K562 (cell line): ENCODE results near the gene MARCKSL1. TPM values are rescaled to one million over a fixed set of nuclear protein-coding genes. Genes with fewer than 3 reads are reported as not detected.

Experiments
- ATAC-seq: fragments of 200-7000 bp; cut with Tn5 transposase; 3 replicates; pipeline ENCODE4 v1.9.1; 2020; ENCODE audit warnings: moderate library complexity
- BruUV-seq: library from RNA; stranded (reverse); fragments of 400-500 nt; replicated peaks from 2 replicates; lab custom pipeline; 2021; lab: Mats Ljungman, UMichigan
- CTCF ChIA-PET: fragments of 300-600 bp; formaldehyde crosslinking; extraction: SDS; loops from one replicate; lab custom pipeline; 2021; ENCODE audit warnings: low intra/inter-chr PET ratio; lab: Yijun Ruan, JAX
- POLR2A ChIA-PET: fragments of 300-600, 350-650 bp; sonication (Branson Sonifier 250); formaldehyde crosslinking; extraction: SDS; loops from one replicate; lab custom pipeline; 2021; ENCODE audit warnings: antibody characterized with exemption, inconsistent platforms; lab: Yijun Ruan, JAX
- DNase-seq, 4 experiments: peaks; one replicate each; pipeline versions ENCODE4 v3.0.0 to v3.0.0-alpha.2; 2011 to 2018; ENCODE audit warnings: low spot score in 3 of 4, mixed read lengths in 3 of 4; ENCODE audit errors: extremely low read depth in 1 of 4
- FAIRE-seq: peaks from 2 replicates; lab custom pipeline; 2011; peaks lifted over from hg19 to GRCh38; lab: Jason Lieb, UNC
- H2AFZ ChIP-seq: 2 replicates; pipeline ENCODE4 v1.6.0; 2011; ENCODE audit warnings: low read depth, low read length, control low read depth, inconsistent platforms
- H3K27ac ChIP-seq: fragments of 200-600 bp; 3 replicates; pipeline ENCODE4 v1.8.0; 2011; ENCODE audit warnings: low read depth, mild to moderate bottlenecking, control low read depth, inconsistent platforms, low read length, moderate library complexity, mixed read lengths; ENCODE audit errors: extremely low read depth
- H3K27me3 ChIP-seq, 2 experiments: fragments of 300-600 bp in 1 of 2; 2 replicates in 1 of 2; 3 replicates in 1 of 2; pipeline versions ENCODE4 v1.6.0 to v1.8.0; 2011; ENCODE audit warnings: inconsistent platforms in 2 of 2, low read length in 2 of 2, mild to moderate bottlenecking in 1 of 2, mixed read lengths in 1 of 2, moderate library complexity in 1 of 2; ENCODE audit not compliant: control insufficient read depth in 2 of 2, insufficient read depth in 2 of 2
- H3K36me3 ChIP-seq: fragments of 300-600 bp; 3 replicates; pipeline ENCODE4 v1.8.0; 2011; ENCODE audit warnings: mild to moderate bottlenecking, low read length, inconsistent platforms; ENCODE audit not compliant: control insufficient read depth, insufficient read depth
- H3K4me1 ChIP-seq, 2 experiments: fragments of 200-600 bp in 1 of 2; replicated peaks in 1 of 2; 2 replicates in 1 of 2; 3 replicates in 1 of 2; pipeline versions ENCODE4 v1.5.1 to v1.8.0; 2011; ENCODE audit warnings: inconsistent platforms in 2 of 2, low read length in 2 of 2, mild to moderate bottlenecking in 1 of 2, mixed read lengths in 1 of 2, moderate library complexity in 1 of 2; ENCODE audit not compliant: control insufficient read depth in 2 of 2, insufficient read depth in 2 of 2
- H3K4me2 ChIP-seq: 2 replicates; pipeline ENCODE4 v1.6.1; 2011; ENCODE audit warnings: low read length, control low read depth, inconsistent platforms, mixed read lengths; ENCODE audit not compliant: insufficient read depth
- H3K4me3 ChIP-seq: fragments of 200-600 bp; sonication (generic), shearing (Covaris generic); 2 replicates; pipeline ENCODE4 v1.5.1; 2016; ENCODE audit warnings: control low read depth, inconsistent platforms
- H3K79me2 ChIP-seq: fragments of 200-600 bp; 3 replicates; pipeline ENCODE4 v1.8.0; 2011; ENCODE audit warnings: low read length, inconsistent platforms; ENCODE audit not compliant: control insufficient read depth, insufficient read depth
- H3K9ac ChIP-seq, 2 experiments: 2 replicates each; pipeline versions ENCODE4 v1.6.0 to v1.6.1; 2011; ENCODE audit warnings: low read depth in 2 of 2, low read length in 2 of 2, control low read depth in 1 of 2, inconsistent platforms in 1 of 2, mild to moderate bottlenecking in 1 of 2, mixed read lengths in 1 of 2; ENCODE audit not compliant: insufficient read depth in 1 of 2
- H3K9me1 ChIP-seq: one replicate; pipeline ENCODE4 v1.6.0; 2011; ENCODE audit warnings: inconsistent platforms, mild to moderate bottlenecking, low read length, moderate library complexity; ENCODE audit not compliant: control insufficient read depth, insufficient read depth
- H3K9me3 ChIP-seq: replicated peaks from 2 replicates; pipeline ENCODE4 v1.5.1; 2011; ENCODE audit warnings: low read depth, low read length, inconsistent platforms; ENCODE audit not compliant: control insufficient read depth, insufficient read depth
- H4K20me1 ChIP-seq: replicated peaks from 2 replicates; pipeline ENCODE4 v1.6.1; 2011; ENCODE audit warnings: low read length, inconsistent platforms, mixed read lengths; ENCODE audit not compliant: control insufficient read depth, insufficient read depth
- NFRKB ChIP-seq: fragments of 450-650 bp; IDR thresholded peaks from 2 replicates; pipeline ENCODE4 v1.6.1; 2016; ENCODE audit warnings: low read depth
- SREBF1 ChIP-seq: fragments of 150-350 bp; IDR thresholded peaks from 2 replicates; pipeline ENCODE4 v1.6.1; 2014; ENCODE audit warnings: antibody characterized with exemption, low read depth, low read length, borderline replicate concordance
- ZNF282 ChIP-seq: sonication (generic); formaldehyde crosslinking; IDR thresholded peaks from 2 replicates; pipeline ENCODE4 v1.8.1; 2023; ENCODE audit warnings: missing genetic modification reagents
- ZNF707 ChIP-seq: fragments of 250-450 bp; sonication (Bioruptor Pico); conservative IDR thresholded peaks from 2 replicates; pipeline ENCODE4 v1.8.0; 2022; ENCODE audit warnings: inconsistent platforms, mild to moderate bottlenecking, moderate library complexity
- WGBS: fragments of 100-300 bp; shearing (Covaris generic); methylation state at CpG from one replicate; pipeline ENCODE4 v1.1.6; 2016; ENCODE audit warnings: low coverage, mixed read lengths; ENCODE audit not compliant: insufficient coverage; ENCODE audit errors: missing lambda C conversion rate; 5-methylcytosine and 5-hydroxymethylcytosine counted together
- in situ Hi-C: fragments of 300-500 bp; cut with MboI; formaldehyde crosslinking; loops from 4 replicates; pipeline ENCODE4 v1.15.0; 2018; ENCODE audit warnings: inconsistent platforms, mixed read lengths
- intact Hi-C: fragments of 100-400 bp; cut with micrococcal nuclease; formaldehyde crosslinking; loops from 2 replicates; pipeline ENCODE4 v1.14.2; 2022
- polyA plus RNA-seq, 8 experiments: library from polyadenylated mRNA; depleted of rRNA in 4 of 8; stranded (reverse) in 5 of 8; unstranded in 3 of 8; fragments of >200 nt; fragmentation: Nextera tagmentation in 2 of 8; fragmentation: Illumina TruSeq in 1 of 8; extraction: Ambion mirVana in 2 of 8; extraction: Trizol in 1 of 8; gene quantifications; 2 replicates each; pipeline versions ENCODE4 v1.2.1 to v1.2.3, GENCODE V29; 2011 to 2014; ENCODE audit warnings: inconsistent platforms in 1 of 8, missing spikeins in 1 of 8
- total RNA-seq, 7 experiments: library from RNA; depleted of rRNA in 6 of 7; stranded (reverse); fragments of >200 nt in 6 of 7; fragmentation: Illumina TruSeq in 2 of 7; extraction: Trizol in 2 of 7; gene quantifications; 2 replicates each; pipeline versions ENCODE4 v1.2.1 to v1.2.3, GENCODE V29; 2011 to 2021; ENCODE audit warnings: low replicate concordance in 1 of 7
- TF ChIP-seq, protein P1 (sequence below): sonication (generic); formaldehyde crosslinking; IDR thresholded peaks from 2 replicates; pipeline ENCODE4 v1.8.0; 2022; ENCODE audit warnings: mild to moderate bottlenecking, missing genetic modification reagents
- TF ChIP-seq, protein P2 (sequence below), 2 experiments: fragments of 450-650 bp; IDR thresholded peaks; 2 replicates each; pipeline ENCODE4 v1.6.1; 2016; ENCODE audit warnings: mild to moderate bottlenecking in 2 of 2, borderline replicate concordance in 1 of 2, low read depth in 1 of 2, moderate library complexity in 1 of 2

MARCKSL1 gene
- total and polyA plus RNA-seq, 9 of the 15 experiments (the other 6 are each of a cell fraction or from before 2014, with no cell fraction given) = 14.7 to 325 (median 155) TPM

DNA sequence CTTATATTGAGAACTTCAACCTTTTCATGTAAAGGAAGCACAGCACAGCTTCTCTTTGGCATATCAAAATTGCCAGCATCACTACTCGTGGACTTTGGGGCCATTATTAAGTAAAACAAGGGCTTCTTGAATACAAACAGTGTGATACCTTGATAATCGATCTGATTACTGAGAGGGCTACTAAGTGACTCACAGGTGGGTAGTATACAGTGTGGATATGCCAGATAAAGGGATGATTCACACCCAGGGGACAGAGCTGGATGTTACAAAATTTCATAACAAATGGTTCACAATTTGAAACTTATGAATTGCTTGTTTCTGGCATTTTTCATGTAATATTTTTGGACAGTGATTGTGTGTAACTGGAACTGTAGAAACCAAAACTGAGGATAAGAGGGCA, 28.7 kb downstream of the MARCKSL1 start:
- Histone ChIP-seq H3K4me1 (peaks cover 35 to 47% of the 10 kb centered on the region in 2 experiments), H4K20me1 (peaks cover 17% of the 10 kb centered on the region; the same call in 1 of the 2 replicates), H3K9me3 (peaks cover 4% of the 10 kb centered on the region; the same call in 1 of the 2 replicates), H3K4me3 (no peak overlapping the region), H3K27ac (peak overlapping the region; percentile 26; the same call in 2 of the 3 replicates), H3K36me3 (peaks cover 67% of the 10 kb centered on the region), H2AFZ (no peak overlapping the region), H3K27me3 (no peaks in the 10 kb centered on the region), H3K79me2 (peaks cover 83% of the 10 kb centered on the region), H3K9ac (peak overlapping the region in 1 of 2 experiments; percentile 4; a peak in 1 of 4 replicates), H3K4me2 (peak overlapping the region; percentile 15; the same call in 1 of the 2 replicates), H3K9me1 (peaks cover 3% of the 10 kb centered on the region)
- WGBS = 4% methylated on average over 2 of the region's 2 CpGs
- in situ Hi-C loops (no loop called here), intact Hi-C loops (no loop called here)
- peak; percentile 25; the same call in 2 of the 3 replicates for ATAC-seq
- TSS peak; percentile 10 for BruUV-seq
- peak; percentile 57 for FAIRE-seq
- DNase-seq = peak; percentile 40 to 63 (median 46)
- CTCF ChIA-PET = no interaction called here
- POLR2A ChIA-PET = interaction anchor here (1.0 to 8.1 kb wide), 7 partner anchors 11 to 74 kb away, joined by 3 to 50 read pairs (median 5); partner anchors contain the start of genes HDAC1 and MARCKSL1
- TF ChIP-seq SREBF1 = no peak
- TF ChIP-seq, protein P1, sequence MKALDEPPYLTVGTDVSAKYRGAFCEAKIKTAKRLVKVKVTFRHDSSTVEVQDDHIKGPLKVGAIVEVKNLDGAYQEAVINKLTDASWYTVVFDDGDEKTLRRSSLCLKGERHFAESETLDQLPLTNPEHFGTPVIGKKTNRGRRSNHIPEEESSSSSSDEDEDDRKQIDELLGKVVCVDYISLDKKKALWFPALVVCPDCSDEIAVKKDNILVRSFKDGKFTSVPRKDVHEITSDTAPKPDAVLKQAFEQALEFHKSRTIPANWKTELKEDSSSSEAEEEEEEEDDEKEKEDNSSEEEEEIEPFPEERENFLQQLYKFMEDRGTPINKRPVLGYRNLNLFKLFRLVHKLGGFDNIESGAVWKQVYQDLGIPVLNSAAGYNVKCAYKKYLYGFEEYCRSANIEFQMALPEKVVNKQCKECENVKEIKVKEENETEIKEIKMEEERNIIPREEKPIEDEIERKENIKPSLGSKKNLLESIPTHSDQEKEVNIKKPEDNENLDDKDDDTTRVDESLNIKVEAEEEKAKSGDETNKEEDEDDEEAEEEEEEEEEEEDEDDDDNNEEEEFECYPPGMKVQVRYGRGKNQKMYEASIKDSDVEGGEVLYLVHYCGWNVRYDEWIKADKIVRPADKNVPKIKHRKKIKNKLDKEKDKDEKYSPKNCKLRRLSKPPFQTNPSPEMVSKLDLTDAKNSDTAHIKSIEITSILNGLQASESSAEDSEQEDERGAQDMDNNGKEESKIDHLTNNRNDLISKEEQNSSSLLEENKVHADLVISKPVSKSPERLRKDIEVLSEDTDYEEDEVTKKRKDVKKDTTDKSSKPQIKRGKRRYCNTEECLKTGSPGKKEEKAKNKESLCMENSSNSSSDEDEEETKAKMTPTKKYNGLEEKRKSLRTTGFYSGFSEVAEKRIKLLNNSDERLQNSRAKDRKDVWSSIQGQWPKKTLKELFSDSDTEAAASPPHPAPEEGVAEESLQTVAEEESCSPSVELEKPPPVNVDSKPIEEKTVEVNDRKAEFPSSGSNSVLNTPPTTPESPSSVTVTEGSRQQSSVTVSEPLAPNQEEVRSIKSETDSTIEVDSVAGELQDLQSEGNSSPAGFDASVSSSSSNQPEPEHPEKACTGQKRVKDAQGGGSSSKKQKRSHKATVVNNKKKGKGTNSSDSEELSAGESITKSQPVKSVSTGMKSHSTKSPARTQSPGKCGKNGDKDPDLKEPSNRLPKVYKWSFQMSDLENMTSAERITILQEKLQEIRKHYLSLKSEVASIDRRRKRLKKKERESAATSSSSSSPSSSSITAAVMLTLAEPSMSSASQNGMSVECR = no peak
- TF ChIP-seq, protein P2, sequence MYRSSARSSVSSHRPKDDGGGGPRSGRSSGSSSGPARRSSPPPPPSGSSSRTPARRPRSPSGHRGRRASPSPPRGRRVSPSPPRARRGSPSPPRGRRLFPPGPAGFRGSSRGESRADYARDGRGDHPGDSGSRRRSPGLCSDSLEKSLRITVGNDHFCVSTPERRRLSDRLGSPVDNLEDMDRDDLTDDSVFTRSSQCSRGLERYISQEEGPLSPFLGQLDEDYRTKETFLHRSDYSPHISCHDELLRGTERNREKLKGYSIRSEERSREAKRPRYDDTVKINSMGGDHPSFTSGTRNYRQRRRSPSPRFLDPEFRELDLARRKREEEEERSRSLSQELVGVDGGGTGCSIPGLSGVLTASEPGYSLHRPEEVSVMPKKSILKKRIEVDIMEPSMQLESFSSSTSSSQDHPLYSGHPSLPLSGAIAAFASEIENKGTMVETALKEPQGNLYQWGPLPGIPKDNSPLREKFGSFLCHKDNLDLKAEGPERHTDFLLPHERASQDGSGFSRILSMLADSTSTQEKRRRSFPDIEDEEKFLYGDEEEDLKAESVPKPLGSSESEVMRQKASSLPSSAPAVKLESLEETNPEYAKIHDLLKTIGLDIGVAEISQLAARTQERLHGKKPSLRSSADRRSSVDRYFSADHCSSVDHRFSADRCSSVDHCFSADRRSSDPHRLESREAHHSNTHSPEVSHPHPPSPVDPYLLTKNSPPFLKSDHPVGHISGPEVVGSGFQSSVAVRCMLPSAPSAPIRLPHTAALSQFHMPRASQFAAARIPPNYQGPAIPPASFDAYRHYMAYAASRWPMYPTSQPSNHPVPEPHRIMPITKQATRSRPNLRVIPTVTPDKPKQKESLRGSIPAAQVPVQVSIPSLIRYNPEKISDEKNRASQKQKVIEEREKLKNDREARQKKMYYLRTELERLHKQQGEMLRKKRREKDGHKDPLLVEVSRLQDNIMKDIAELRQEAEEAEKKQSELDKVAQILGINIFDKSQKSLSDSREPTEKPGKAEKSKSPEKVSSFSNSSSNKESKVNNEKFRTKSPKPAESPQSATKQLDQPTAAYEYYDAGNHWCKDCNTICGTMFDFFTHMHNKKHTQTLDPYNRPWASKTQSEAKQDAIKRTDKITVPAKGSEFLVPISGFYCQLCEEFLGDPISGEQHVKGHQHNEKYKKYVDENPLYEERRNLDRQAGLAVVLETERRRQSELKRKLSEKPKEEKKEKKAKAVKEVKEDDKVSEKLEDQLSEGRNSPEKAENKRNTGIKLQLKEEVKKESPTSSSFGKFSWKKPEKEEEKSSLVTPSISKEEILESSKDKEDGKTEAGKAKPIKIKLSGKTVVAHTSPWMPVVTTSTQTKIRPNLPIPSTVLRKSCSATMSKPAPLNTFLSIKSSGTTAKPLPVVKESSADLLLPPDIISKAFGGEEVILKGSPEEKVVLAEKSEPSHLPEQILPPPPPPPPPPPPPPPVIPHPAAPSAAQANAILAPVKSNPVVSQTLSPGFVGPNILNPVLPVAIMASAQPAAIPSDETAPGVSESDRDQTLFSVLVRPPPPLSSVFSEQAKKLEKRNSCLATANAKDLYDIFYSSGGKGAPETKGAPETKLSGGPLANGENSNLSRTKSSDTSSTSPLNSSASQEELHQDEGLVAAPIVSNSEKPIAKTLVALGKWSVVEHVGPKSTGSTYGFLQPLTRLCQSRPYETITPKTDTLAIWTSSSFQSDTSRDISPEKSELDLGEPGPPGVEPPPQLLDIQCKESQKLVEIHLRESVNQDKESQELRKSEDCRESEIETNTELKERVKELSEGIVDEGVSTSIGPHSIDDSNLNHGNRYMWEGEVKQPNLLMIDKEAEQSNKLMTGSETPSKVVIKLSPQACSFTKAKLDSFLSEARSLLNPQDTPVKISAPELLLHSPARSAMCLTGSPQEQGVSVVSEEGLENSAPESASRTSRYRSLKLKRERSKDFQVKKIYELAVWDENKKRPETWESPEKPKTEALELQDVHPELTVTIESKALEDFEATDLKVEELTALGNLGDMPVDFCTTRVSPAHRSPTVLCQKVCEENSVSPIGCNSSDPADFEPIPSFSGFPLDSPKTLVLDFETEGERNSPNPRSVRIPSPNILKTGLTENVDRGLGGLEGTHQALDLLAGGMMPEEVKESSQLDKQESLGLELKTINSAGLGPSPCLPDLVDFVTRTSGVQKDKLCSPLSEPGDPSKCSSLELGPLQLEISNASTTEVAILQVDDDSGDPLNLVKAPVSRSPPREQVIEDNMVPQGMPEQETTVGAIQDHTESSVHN (IDR thresholded peaks at IDR 0.05; ENCODE audit: borderline replicate concordance in 1 of 2, low read depth in 1 of 2) = no peak
- no peak for TF ChIP-seq ZNF282 (CRISPR knock-in tag)
- no peak for TF ChIP-seq ZNF707 (CRISPR knock-in tag)
- no peak for TF ChIP-seq NFRKB
